CD4-positive, alpha-beta T cell treated with Interleukin-2 at 100 ng/mL for 4 hours (primary cell): ENCODE data around the gene FLT1.

ENCODE experiments used
- DNase-seq: peaks from one replicate; pipeline ENCODE4 v3.0.0-alpha.2; 2020; ENCODE audit warnings: low spot score

The FLT1 gene

DNA sequence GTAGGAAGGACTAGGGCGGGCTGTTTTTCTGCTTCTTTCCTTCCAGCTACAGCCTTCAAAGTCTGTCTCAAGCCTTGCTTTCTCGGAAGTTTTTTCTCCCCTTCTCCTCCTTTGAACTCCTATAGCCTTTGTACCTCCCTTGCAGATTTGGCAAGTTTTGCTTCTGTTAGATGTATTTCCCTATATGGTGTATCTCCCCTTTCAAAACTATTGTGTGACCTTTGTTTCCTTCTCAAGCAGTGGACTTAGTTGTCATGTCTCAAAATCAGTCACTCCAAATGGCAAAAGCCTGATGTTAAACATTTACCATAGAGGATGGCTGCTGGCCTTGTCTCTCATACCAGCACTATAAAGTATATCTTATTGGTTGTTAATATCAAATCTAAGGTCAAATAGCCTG lies 152.7 kb downstream of the FLT1 start:
- DNase-seq, result no peak

- DNase-seq, result no peak
These were observed 154.6 kb downstream of the FLT1 start for GRCh38 chr13:28340272-28340793.

GRCh38 chr13:28339419-28339818 lies 155.5 kb downstream of the FLT1 start:
- no peak for DNase-seq

GRCh38 chr13:28338742-28339141 lies 156.2 kb downstream of the FLT1 start:
- no peak for DNase-seq

- DNase-seq, result no peak
These were observed 156.8 kb downstream of the FLT1 start for GRCh38 chr13:28338006-28338574.

DNA sequence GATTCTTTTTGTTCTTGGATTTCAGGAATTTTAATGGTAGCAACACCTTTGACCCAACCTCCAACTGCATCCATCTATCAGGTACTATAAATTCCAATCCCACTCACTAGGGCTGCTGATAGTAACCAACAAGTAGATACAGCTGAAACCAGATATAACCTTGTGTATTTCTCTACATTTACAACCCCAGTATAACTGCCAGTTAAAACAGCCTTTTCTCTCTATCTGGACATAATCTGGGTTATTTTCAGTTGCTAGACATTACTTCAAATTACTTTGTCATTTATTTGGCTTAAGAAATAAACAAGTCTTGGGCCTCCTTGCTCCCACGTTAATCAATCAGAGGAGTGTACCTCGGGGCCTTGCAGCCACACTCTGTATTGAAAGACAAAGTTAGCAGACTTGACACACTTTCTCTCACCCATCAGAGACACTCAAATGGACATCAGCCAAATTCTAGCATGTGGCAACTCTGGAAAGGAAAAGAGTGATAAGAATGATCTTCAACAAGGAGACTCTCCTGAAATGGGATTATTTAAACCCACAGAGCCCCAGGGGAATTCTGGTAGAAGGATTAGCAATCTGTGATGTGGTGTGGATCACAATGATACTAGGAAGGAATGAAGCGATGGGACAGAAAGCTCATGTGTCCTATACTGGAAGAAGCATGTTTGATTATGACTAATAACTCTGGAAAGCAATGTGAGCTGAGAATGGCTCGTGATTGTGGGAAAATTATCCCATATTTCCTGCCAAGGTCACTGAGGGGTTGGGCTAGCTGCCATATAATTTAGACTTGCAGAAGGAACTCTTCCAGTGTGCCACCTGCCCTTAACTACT lies 157.5 kb downstream of the FLT1 start:
- DNase-seq, result no peak

DNA sequence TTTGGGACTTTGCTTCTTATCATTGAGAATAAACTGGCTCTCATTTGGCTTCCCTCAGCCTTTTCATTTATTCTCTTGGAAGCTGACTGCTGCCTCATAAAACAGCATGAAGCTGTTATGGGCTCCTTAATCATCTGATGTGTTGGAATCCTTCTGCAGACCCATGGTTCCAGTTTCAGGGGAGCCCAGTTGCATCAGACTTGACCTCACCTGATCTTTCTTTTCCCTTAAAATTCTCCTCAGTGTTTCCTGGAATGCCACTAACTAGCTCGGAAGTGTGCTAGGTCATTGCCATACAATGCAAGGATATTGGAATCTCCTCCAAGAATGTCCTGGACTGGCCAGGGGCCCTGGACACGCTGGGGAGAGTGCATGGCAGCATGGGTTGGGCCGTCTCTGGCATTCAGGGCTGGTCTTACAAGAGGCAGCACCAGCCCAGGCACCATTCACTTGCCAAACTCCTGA lies 158.7 kb downstream of the FLT1 start:
- no peak for DNase-seq

GRCh38 chr13:28333204-28333881 lies 161.6 kb downstream of the FLT1 start:
- no peak for DNase-seq

GRCh38 chr13:28329395-28330158 lies 165.4 kb downstream of the FLT1 start:
- DNase-seq, result no peak

- DNase-seq, result no peak
These were observed 166.7 kb downstream of the FLT1 start for GRCh38 chr13:28328271-28328607.

DNA sequence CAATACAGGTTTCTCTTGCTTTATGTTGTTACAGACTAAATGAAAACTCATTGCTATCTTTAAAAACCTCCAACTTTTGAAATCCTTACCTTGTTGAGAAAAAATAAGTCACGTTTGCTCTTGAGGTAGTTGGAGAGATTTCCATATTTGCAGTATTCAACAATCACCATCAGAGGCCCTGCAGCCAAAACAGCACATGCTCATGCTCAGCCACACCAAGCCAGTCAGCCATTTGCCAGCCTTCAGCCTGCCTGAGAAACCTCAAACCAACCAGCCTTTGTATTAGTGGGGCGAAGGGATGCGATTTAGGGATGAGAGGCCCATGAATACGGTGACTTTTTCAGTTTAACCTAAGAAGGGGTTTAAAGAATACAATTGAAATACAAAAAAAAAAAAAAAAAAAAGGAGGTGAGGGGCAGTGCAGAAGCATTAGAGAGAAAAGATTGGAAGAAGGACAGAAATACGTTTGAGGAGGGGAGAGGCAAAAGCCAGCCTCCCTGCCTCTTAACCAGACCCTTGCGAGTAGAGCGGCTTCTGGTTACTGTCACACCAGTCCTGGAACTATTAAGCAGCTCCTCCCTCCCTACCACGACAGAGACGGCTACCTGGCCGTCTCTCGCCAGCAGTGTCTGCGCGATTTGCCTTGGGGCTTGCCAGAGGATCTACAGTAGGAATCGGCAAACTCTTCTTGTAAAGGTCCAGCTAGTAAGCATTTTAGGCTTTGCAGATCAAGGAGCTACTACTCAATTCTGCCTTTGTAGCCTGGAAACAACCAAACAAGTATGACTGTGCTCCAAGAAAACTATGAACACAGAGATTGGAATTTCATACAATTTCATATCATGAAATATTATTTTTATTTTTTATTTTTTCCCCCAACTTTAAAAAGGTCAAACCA lies 167.3 kb downstream of the FLT1 start:
- DNase-seq, result no peak

DNA sequence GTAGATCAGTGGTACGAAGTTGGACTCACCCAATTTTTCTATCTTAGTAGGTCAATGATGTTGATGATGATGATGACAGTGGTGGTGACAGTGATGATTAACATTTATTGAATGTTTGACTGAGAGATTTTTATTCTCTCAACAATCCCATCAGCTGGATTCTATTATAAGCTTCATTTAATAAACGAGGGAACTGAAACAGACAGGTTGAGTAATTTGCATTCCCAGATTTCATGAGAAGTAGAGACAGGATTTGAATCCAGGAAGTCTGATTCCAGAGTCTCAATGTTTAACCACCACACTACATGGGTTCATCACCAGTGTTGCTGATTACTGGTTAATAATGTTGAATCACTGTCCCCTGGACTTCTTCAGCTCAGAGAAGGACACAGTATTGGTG lies 168.9 kb downstream of the FLT1 start:
- DNase-seq, result no peak

DNA sequence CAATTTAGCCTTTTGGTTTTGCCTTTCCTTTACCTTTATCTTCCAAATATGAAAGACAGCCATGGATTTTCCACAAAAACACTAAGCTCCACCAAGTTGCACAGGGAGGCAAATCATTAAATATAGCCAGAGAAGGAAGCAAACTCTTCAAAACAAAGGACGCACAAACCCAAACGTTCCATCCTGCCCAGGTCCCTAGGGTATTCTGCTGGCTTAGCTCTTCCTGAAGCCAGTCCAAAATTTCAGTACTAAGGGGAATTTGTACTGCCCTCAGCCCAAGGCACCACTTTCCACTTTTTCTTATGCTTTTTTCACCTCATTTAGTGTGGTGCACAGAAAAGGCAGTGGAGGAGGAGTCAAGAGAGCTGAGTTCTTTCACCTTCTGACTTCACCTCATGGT lies 169.9 kb downstream of the FLT1 start:
- DNase-seq, result no peak

DNA sequence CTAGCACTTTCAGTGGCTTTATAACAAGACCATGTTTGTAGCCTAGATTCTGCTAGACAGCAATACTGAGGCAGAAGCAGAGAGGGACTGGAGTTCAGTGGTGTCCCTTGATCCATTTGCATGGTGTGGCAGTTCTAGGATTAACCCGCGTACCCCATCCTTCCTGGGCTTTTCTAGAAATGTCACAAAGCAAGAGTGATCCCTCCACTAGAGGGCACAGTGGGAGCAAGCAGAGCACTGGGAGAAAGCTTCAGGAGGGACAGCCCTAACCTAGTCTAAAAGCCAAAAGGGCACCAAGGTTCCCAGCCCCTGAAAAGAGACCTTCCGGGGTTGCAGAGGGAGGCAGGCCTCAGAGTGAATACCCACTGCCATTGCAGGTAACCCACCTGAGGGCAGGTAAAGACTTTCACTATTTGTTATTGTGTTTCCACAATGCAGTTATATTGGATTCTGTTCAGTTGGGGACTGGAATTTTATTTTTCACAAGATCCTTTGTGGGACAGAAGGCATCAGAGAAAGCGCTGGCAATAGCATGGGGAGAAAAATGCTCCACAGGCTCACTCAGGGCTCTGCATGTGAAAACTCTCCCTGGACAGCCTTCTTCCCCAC lies 170.6 kb downstream of the FLT1 start:
- peak; percentile 46 for DNase-seq

- DNase-seq, result no peak
These were observed 172.5 kb downstream of the FLT1 start for GRCh38 chr13:28322256-28322905.

- DNase-seq, result no peak
These were observed 173.2 kb downstream of the FLT1 start for GRCh38 chr13:28321756-28322155.

DNA sequence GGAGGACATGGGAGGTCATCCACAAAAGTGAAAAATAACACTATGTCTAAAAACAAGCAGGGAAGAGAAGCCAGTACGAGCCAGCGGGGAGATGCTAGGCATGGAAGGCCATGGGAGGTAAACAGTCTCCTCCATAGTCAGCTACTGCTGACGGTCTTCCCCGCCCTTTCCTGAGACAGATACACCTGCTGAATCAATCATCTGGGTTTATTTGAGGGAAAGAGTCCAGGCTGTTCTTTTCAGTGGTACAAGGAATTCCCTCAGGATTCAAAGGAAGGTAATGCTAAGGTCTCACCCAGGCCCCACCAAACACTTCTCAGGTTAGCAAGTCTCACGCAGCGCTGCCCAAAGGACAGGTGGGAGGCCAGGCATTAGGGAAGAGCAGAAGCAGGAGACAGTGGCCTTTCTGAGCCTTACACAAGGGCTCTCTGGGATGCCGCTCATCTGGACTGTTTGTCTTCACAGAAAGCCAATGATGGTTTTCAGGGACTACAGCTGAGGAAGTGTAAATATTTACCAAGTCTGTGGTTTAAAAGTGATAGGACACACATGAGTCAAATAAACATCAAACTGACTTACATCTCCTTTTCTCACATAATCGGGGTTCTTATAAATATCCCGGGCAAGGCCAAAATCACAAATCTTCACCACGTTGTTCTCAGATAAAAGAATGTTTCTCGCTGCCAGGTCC lies 173.9 kb downstream of the FLT1 start:
- DNase-seq, result no peak

DNA sequence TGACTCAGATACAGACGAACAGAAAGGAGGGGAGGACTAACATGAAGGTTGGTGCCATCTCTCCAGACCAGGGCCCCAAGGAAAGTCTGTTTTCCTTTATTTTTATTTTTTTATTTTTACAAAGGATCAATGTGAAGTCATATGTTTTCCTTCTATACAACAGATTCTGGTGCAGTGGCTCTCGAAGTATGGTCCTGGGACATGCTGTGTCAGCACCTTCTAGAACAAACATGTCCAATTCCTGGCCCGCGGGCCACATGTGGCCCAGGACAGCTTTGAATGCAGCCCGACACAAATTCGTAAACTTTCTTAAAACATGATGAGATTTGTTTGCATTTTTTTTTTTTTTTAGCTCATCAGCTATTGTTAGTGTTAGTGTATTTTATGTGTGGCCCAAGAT lies 174.7 kb downstream of the FLT1 start:
- no peak for DNase-seq

- DNase-seq, result no peak
These were observed 175.4 kb downstream of the FLT1 start for GRCh38 chr13:28319528-28319927.

DNA sequence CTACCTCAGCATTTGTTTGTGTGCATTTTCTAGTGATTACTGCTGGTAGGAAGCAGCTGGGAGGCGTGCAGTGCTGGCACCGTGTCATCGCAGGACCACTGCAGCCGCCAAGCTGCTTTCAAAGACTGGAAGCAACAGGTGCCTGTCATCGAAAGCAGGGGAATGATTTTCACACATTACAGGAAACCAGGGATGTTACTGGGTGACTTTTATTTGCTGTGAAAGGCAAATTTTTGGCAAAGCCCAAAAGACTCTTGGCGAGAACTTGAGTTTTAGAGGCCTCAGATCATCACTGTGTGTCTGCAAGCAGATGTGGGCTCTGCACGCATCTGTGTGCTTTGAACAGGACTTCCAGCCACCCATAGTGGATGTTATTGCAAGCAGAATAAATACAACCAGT lies 176.4 kb downstream of the FLT1 start:
- DNase-seq, result no peak
